Renal cortical epithelial cell (primary cell): ENCODE results near the gene TTLL13. TPM values are rescaled to one million over a fixed set of nuclear protein-coding genes. Genes with fewer than 3 reads are reported as not detected.

Experiments used
- DNase-seq: peaks from one replicate; pipeline ENCODE4 v3.0.0-alpha.2; 2011; ENCODE audit warnings: low read depth
- total RNA-seq: library from RNA; depleted of rRNA; stranded (reverse); fragments of >200 nt; gene quantifications from 2 replicates; pipeline ENCODE4 v1.2.3, GENCODE V29; 2014

The TTLL13 gene
- total RNA-seq, 1 donor from 2014 or later: 0.10 TPM

- no peak for DNase-seq
Measured at GRCh38 chr15:90214553-90215196, 34.7 kb upstream of the TTLL13 start.

GRCh38 chr15:90217671-90218394, 31.5 kb upstream of the TTLL13 start:
- DNase-seq: no peak

GRCh38 chr15:90219421-90220141, 29.8 kb upstream of the TTLL13 start:
- no peak for DNase-seq

GRCh38 chr15:90221246-90221900, 28.0 kb upstream of the TTLL13 start:
- peak; percentile 62 for DNase-seq

GRCh38 chr15:90222547-90222946, 26.8 kb upstream of the TTLL13 start:
- DNase-seq: no peak

- DNase-seq: no peak
Measured at GRCh38 chr15:90223441-90224165, 25.8 kb upstream of the TTLL13 start.

- no peak for DNase-seq
Measured at GRCh38 chr15:90225047-90225446, 24.3 kb upstream of the TTLL13 start.

- no peak for DNase-seq
Measured at GRCh38 chr15:90225504-90226234, 23.7 kb upstream of the TTLL13 start.

GRCh38 chr15:90227336-90227735, 22.0 kb upstream of the TTLL13 start:
- DNase-seq: no peak

GRCh38 chr15:90227816-90228772, 21.3 kb upstream of the TTLL13 start:
- DNase-seq: no peak

- no peak for DNase-seq
Measured at GRCh38 chr15:90228960-90229359, 20.4 kb upstream of the TTLL13 start.

- DNase-seq: peak; percentile 47
Measured at GRCh38 chr15:90230071-90230494, 19.3 kb upstream of the TTLL13 start.

- no peak for DNase-seq
Measured at GRCh38 chr15:90230610-90231009, 18.7 kb upstream of the TTLL13 start.

- DNase-seq: peak; percentile 29
Measured at GRCh38 chr15:90231028-90232017, 18.0 kb upstream of the TTLL13 start.

GRCh38 chr15:90232196-90232595, 17.2 kb upstream of the TTLL13 start:
- peak; percentile 68 for DNase-seq

- DNase-seq: peak; percentile 64
Measured at GRCh38 chr15:90232941-90233386, 16.4 kb upstream of the TTLL13 start.

- peak; percentile 86 for DNase-seq
Measured at GRCh38 chr15:90233387-90234095, 15.8 kb upstream of the TTLL13 start, which contains the start of gene CIB1. TSS of gene CIB1 (minus strand) at chr15:90233941. CDS start at chr15:90233885, 56 bp downstream.
